GM12801 (cell line): ENCODE data around the gene DPYSL5.

ENCODE experiments used
- CTCF ChIP-seq: IDR thresholded peaks from one replicate; pipeline ENCODE4 v1.5.1; 2011; ENCODE audit warnings: control low read depth; ENCODE audit not compliant: insufficient read length; ENCODE audit errors: extremely low read depth

DPYSL5 gene

GRCh38 chr2:26822877-26823276, 25.1 kb upstream of the DPYSL5 start:
- no peak for TF ChIP-seq CTCF

GRCh38 chr2:26838121-26838906, 9.6 kb upstream of the DPYSL5 start:
- TF ChIP-seq CTCF, result no peak

- no peak for TF ChIP-seq CTCF
These were observed 6.9 kb upstream of the DPYSL5 start for GRCh38 chr2:26840937-26841610.

- no peak for TF ChIP-seq CTCF
These were observed 4.9 kb upstream of the DPYSL5 start for GRCh38 chr2:26843041-26843440.

- TF ChIP-seq CTCF, result no peak
These were observed 2.9 kb upstream of the DPYSL5 start for GRCh38 chr2:26845021-26845420.

GRCh38 chr2:26846334-26847306, 1.3 kb upstream of the DPYSL5 start:
- no peak for TF ChIP-seq CTCF

GRCh38 chr2:26847307-26847654, 651 bp upstream of the DPYSL5 start:
- no peak for TF ChIP-seq CTCF
